ENCODE results near the gene KRT71. TPM values are rescaled to one million over a fixed set of nuclear protein-coding genes. Genes with fewer than 3 reads are reported as not detected.
"Not testable (repeated sequence)": the region's sequence is repeated elsewhere in the genome, so short reads cannot be mapped to it uniquely, and the experiment has no call there.

KRT71 gene
- total RNA-seq, 2 donors from 2014 or later: not detected

- H3K4me3 ChIP-seq (ENCODE audit: low read length): no peak overlapping the region
- H3K4me1 ChIP-seq (ENCODE audit: control insufficient read depth, insufficient read depth, low read length): peaks cover 3% of the 10 kb centered on the region
- Mint-ChIP-seq H3K4me3 (no peak overlapping the region), H3K9me3 (peaks cover 2% of the 10 kb centered on the region), H3K36me3 (ENCODE audit: low read depth) (no peaks in the 10 kb centered on the region), H3K27me3 (ENCODE audit: insufficient read depth) (no peaks in the 10 kb centered on the region), H3K4me1 (peaks cover 19% of the 10 kb centered on the region), H3K27ac (no peak overlapping the region)
- peaks cover 16% of the 10 kb centered on the region for H3K9me3 ChIP-seq (ENCODE audit: control insufficient read depth, low read length)
- 100% methylated on average over 1 of the region's 1 CpG; no CpG with 5 or more reads in 1 of the 2 experiments for WGBS, 2 experiments (ENCODE audit: insufficient coverage in 1 of 2, insufficient read length in 1 of 2)
- DNase-seq: no peak
- no peaks in the 10 kb centered on the region for H3K27me3 ChIP-seq (ENCODE audit: control insufficient read depth, insufficient read depth, low read length, poor library complexity, severe bottlenecking)
- H3K9ac ChIP-seq (ENCODE audit: extremely low read depth, low read length, poor library complexity, severe bottlenecking): no peak overlapping the region
- no peak for TF ChIP-seq CTCF (conservative IDR thresholded peaks at IDR 0.05)
- no peak overlapping the region for H3K27ac ChIP-seq (ENCODE audit: low read depth, low read length)
- H3K36me3 ChIP-seq (ENCODE audit: control insufficient read depth, insufficient read depth, low read length): no peaks in the 10 kb centered on the region
These were observed 50.1 kb downstream of the KRT71 start for GRCh38 chr12:52502877-52503276.

- Histone ChIP-seq H3K9me3 (ENCODE audit: control insufficient read depth, low read length) (peaks cover 16% of the 10 kb centered on the region), H3K27me3 (ENCODE audit: control insufficient read depth, insufficient read depth, low read length, poor library complexity, severe bottlenecking) (no peaks in the 10 kb centered on the region), H3K4me1 (ENCODE audit: control insufficient read depth, insufficient read depth, low read length) (peaks cover 3% of the 10 kb centered on the region), H3K27ac (ENCODE audit: low read depth, low read length) (no peak overlapping the region), H3K36me3 (ENCODE audit: control insufficient read depth, insufficient read depth, low read length) (no peaks in the 10 kb centered on the region), H3K4me3 (ENCODE audit: low read length) (no peak overlapping the region), H3K9ac (ENCODE audit: extremely low read depth, low read length, poor library complexity, severe bottlenecking) (no peak overlapping the region)
- no peak for DNase-seq
- Mint-ChIP-seq H3K9me3 (peaks cover 2% of the 10 kb centered on the region), H3K4me3 (no peak overlapping the region), H3K36me3 (ENCODE audit: low read depth) (no peaks in the 10 kb centered on the region), H3K4me1 (peaks cover 15% of the 10 kb centered on the region), H3K27me3 (ENCODE audit: insufficient read depth) (no peaks in the 10 kb centered on the region), H3K27ac (no peak overlapping the region)
- no peak for TF ChIP-seq CTCF (conservative IDR thresholded peaks at IDR 0.05)
- WGBS, 2 experiments (ENCODE audit: insufficient coverage in 1 of 2, insufficient read length in 1 of 2): 89 to 90% methylated on average over 7 of the region's 7 CpGs
These were observed 51.5 kb downstream of the KRT71 start for GRCh38 chr12:52501490-52501889.

- H3K4me1 Mint-ChIP-seq: peaks cover 16% of the 10 kb centered on the region
- H3K27ac Mint-ChIP-seq: not testable (repeated sequence)
- whole genome bisulfite sequencing, 2 experiments (ENCODE audit: insufficient coverage in 1 of 2, insufficient read length in 1 of 2): 91 to 93% methylated on average over 4 to 6 of the region's 6 CpGs
These were observed 52.4 kb downstream of the KRT71 start for GRCh38 chr12:52500574-52500973.

More at GRCh38 chr12:52500574-52500973, 52.4 kb downstream of the KRT71 start:
- not testable (repeated sequence) for H3K27ac ChIP-seq (ENCODE audit: low read depth, low read length); DNase-seq; H3K27me3 Mint-ChIP-seq (ENCODE audit: insufficient read depth); H3K9me3 Mint-ChIP-seq; H3K27me3 ChIP-seq (ENCODE audit: control insufficient read depth, insufficient read depth, low read length, poor library complexity, severe bottlenecking); H3K4me3 ChIP-seq (ENCODE audit: low read length); H3K36me3 Mint-ChIP-seq (ENCODE audit: low read depth); H3K36me3 ChIP-seq (ENCODE audit: control insufficient read depth, insufficient read depth, low read length); H3K4me3 Mint-ChIP-seq; H3K9ac ChIP-seq (ENCODE audit: extremely low read depth, low read length, poor library complexity, severe bottlenecking)
- Histone ChIP-seq H3K9me3 (ENCODE audit: control insufficient read depth, low read length) (peaks cover 16% of the 10 kb centered on the region), H3K4me1 (ENCODE audit: control insufficient read depth, insufficient read depth, low read length) (peaks cover 10% of the 10 kb centered on the region)
